ENCODE measurements around the gene CREM. TPM values are rescaled to one million over a fixed set of nuclear protein-coding genes. Genes with fewer than 3 reads are reported as not detected.

Gene CREM
- total RNA-seq, 1 donor from 2014 or later: 8.6 TPM

DNA sequence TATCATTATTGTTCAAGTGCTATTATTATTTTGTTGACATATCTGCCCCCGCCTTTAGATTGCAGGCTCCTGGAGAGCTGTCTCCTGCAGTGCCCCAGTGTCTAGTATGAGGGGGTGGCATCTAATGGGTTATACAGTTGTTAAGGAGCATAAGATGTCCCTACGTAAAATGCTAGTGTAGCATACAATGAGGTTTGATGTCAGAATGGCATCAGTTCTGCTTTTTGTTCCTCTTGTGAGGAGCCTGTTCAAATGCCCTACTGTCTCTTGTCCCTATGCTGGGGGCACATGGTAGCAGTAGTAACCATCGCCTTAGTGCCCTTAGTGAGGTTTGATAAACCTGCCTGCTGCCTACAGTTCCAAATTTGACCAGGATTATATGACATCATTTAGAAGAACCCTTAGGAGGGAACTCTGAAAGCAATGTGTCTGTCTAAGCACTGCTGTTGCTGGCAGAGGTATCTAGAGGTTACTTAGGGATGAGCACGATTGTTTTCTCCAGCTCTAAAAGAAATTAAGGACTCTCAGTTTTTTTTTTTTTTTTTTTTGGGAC is 9.7 kb downstream of the CREM start:
- ATAC-seq: no peak

DNA sequence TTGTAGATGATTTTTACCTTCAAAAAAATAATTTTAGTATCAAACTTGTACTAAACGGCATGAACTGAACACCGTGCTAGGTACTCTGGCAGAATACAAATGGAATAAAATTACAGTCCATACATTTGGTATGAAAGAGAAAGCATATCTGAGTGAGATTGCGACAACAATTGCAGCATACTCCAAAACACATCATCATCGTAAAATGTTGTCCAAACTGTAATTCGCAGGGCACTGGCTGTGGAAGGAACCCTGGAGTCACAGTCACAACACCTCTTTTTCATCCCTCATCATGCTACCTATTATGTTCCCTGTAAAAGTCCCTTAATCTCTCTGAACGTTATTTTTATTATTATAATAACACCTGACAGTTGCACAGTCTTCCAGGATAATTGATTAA is 13.5 kb downstream of the CREM start:
- ATAC-seq: no peak

DNA sequence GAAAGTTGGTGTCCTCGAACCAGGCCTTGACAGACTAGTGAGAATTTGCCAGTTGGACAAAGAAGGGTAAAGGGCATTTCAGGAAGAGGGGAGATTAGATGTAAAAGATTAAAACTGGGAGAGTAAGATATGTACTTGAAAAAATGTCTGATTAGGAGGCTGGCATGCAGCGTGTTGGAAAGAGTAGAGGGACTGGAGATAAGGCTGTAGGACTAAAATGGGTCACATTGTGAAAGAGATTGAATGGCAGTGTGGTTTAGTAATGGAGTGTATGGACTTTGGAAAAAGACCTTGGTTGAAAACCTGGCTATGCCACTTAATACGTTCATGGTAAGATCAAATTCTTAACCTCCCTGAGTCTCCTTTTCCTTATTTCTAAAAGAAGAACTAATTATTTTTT is 14.1 kb downstream of the CREM start:
- ATAC-seq: no peak

DNA sequence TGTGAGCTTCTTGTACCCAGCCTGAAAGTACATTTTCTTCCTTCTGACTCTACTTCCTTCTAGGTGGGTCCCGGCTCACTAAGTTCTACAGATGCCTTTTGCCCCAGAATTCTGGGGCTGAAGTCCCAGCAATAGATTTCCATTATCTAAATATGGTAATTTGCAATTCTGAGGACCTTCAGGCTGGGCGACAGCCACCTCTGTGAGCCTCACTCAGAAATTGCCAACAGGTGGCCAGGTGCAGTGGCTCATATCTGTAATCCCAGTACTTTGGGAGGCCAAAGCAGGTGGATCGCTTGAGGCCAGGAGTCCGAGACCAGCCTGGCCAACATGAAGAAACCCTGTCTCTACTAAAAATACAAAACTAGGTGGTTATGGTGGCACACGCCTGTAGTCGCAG is 23.7 kb downstream of the CREM start:
- ATAC-seq: no peak

GRCh38 chr10:35152992-35153391 is 26.3 kb downstream of the CREM start:
- no peak for ATAC-seq

DNA sequence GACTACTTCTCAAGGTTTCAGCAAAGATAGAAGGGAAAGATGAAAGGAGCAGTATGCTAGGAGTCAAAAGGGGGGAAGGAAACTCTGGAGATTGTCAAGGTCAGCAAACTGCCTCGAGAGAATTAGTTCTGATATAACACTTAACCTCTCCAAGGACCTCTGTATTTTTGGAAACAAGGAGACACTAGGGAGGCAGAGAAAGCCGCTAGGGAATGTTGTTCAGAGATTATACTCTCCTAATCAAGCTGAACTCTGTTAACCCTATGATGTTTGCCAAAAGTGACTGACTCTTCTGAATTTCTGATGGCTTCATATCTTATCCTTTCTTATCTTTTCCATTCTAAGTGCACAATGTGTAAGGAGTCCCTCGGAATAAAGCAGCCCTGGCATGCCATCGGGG is 27.1 kb downstream of the CREM start:
- no peak for ATAC-seq

- ATAC-seq: no peak
Observed at GRCh38 chr10:35160743-35161142, 34.1 kb downstream of the CREM start.

- ATAC-seq: no peak
Observed at GRCh38 chr10:35161906-35162305, 35.3 kb downstream of the CREM start.

DNA sequence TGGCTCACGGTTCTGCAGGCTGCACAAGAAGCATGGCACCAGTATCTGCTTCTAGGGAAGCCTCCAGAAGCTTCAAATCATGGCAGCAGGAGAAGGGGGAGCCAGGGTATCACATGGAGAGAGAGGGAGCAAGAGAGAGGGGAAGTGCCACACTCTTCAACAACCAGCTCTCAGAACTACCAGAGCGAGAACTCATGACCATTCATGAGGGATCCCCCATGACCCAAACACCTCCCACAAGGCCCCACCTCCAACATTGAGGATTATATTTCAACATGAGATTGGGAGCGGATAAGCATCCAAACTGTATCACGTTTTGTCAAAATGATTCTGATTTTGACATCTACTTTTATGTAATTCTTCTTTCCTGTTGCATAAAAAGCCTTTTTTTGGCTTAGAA is 38.5 kb downstream of the CREM start:
- no peak for ATAC-seq

GRCh38 chr10:35165811-35166210 is 39.2 kb downstream of the CREM start:
- ATAC-seq: no peak

DNA sequence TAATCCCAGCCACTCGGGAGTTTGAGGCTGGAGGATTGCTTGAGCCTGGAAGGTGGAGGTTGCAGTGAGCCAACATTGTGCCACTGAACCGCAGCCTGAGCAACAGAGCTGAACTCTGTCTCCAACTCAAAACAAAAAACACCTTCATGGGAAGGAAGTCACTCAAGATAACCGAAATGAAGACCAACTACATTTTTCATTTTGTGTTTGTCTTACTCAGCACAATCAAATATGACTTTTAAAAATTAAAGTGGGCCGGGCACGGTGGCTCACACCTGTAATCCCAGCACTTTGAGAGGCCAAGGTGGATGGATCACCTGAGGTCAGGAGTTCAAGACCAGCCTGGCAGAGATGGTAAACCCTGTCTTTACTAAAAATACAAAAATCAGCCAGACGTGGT is 40.0 kb downstream of the CREM start:
- no peak for ATAC-seq

DNA sequence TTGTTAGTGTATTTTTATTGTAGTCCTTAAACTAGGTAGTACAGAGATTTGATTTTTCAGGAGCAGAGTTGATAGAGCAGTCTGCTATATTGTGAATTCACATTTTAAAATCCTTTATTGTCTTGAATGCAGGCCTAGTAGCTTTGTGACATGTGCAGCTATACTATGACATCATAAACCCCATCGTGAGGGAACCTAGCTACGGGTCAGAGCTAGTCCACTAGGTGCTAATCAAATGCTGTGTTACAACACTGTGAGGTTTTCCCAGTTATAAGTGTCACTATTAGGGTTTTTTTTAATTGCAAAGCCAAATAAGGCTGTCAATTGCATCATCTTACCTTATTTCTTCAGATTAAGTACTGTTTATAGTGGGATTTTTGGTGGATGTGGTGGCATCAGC is 40.7 kb downstream of the CREM start:
- ATAC-seq: no peak

GRCh38 chr10:35172146-35172545 is 45.5 kb downstream of the CREM start:
- ATAC-seq: no peak

DNA sequence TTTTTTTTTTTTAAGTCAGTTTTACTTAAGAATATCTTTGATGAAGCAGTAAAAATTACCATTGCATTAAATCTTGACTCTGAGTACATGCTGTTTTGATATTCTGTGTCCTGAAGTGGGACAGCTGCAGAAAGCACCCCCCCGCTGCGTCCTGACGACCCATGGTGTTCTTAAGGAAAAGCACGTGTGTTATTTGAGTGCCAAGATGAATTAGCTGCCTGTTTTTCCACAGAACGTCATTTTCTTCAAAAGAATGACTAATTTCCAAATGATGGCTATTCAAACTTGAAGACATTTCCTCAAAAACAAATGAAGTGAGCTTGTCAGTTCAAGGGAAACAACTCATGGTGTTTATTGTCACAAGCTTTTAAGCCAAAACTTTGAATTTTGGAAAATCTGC is 45.9 kb downstream of the CREM start:
- ATAC-seq: no peak

DNA sequence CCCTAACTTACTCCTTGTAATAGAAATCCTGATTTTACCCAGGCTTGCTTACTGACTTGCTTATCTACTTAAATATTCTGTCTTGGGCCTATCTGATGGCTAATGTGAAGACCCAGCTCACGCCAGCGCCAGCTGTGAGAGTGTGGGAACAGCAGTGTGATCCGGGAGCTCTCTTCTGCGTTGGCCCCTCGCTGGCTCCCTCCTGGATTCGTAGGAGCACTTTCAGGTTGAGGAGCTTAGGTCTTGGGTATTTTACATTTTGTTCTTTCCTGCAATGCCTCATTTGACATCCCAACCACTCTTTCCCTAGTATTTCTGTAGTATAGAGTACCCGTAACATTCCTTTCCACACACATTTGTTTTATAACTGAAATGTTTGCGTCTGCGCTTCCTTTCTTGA is 51.7 kb downstream of the CREM start:
- ATAC-seq: no peak

- ATAC-seq: no peak
Observed at GRCh38 chr10:35182631-35183510, 56.2 kb downstream of the CREM start.

DNA sequence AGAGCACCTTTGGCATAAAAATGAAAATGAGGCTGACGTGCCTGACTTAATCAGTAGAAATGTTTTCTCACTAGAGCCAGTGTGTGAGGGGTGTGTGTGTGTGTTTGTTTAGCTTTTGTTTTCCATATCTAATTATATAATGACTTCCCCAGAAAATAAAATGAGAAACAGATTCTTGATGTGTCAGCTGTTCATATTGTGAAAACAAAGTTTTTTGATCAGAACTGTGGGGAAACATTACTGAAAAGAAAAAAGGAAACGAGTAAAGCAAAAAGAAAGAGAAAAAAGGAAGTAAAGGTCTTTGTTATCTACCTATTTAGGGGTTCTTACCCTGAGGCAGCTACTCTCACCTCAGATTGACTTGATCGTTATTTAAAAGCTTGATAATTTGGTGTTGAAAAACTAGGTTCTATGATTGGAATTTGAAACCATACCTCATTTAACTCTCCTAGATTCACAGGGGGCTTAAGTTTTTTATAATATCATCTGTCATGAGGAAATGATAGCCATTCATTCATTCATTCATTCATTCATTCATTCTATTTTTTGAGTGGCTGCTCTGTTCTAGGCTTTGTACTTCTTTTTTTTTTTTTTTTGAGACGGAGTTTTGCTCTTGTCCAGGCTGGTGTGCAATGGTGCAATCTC is 58.0 kb downstream of the CREM start:
- ATAC-seq: no peak

DNA sequence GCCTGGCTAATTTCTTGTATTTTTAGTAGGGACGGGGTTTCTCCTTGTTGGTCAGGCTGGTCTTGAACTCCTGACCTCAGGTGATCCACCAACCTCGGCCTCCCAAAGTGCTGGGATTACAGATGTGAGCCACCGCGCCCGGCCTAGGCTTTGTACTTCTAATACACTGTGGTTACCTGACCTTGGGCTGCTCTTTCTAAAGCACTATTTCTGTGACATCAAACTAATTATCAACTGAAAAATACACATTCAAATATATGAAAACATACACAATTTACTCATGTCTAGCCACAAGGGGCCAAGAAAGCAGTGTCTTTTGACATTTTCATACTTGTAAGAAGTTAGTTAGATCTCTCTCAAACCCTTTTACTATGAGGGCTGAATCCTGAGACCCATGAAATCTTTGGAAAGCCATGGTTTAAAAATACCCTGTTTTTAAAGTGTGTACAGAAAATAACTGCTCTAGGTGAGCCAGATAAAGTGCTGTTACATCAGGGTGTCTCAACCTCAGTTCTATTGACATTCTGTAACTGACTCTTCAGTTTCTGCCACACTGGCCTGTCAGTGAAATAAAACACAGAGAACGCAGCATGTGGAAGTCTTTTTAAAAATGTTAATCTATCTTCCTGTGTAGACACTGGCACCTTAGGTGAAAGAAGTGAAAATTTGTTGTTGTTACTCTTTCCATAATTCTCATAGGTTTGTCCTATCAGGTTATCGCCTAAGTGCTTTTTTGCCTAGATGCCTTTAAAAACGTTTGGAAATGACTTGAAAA is 58.8 kb downstream of the CREM start:
- ATAC-seq: no peak

GRCh38 chr10:35188954-35189353 is 62.3 kb downstream of the CREM start:
- ATAC-seq: no peak

DNA sequence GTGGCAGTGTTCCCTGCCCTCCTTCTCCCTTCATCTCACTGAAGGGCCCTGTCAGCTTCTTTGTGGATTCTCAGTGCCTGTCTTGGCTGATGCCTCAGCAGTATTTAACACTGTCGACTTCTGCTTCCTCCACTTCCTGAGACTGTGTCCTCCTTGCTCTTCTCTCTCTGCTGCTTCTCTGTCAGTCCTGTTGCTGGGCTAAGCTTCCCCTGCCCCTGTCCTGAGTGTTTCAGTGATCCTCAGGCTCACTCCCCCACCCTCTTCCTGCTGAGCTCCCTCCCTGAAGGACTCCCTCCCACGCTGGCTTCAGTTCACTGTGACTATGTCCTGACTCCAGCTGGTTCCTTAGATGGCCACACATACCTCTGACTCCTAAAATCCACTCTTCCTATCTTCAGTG is 64.9 kb downstream of the CREM start:
- no peak for ATAC-seq

- ATAC-seq: no peak
Observed at GRCh38 chr10:35192645-35193249, 66.1 kb downstream of the CREM start.

GRCh38 chr10:35194471-35194870 is 67.8 kb downstream of the CREM start:
- ATAC-seq: no peak

GRCh38 chr10:35194906-35195305 is 68.3 kb downstream of the CREM start:
- no peak for ATAC-seq
